Fibroblast of lung (primary cell): ENCODE data around the gene CXCL13.

Experiments
- EZH2 ChIP-seq: IDR thresholded peaks from 2 replicates; pipeline ENCODE4 v1.5.1; 2012; ENCODE audit warnings: low read length, control low read depth, mild to moderate bottlenecking; ENCODE audit errors: missing control alignments
- TF ChIP-seq, protein P1 (sequence below), 2 donors: IDR thresholded peaks in 1 of 2; conservative IDR thresholded peaks in 1 of 2; 1 replicate in 1 of 2; 2 replicates in 1 of 2; pipeline ENCODE4 v1.5.1; 2011 to 2012; ENCODE audit warnings: low read length in 2 of 2, control low read depth in 1 of 2, inconsistent platforms in 1 of 2, low read depth in 1 of 2, mild to moderate bottlenecking in 1 of 2

DNA sequence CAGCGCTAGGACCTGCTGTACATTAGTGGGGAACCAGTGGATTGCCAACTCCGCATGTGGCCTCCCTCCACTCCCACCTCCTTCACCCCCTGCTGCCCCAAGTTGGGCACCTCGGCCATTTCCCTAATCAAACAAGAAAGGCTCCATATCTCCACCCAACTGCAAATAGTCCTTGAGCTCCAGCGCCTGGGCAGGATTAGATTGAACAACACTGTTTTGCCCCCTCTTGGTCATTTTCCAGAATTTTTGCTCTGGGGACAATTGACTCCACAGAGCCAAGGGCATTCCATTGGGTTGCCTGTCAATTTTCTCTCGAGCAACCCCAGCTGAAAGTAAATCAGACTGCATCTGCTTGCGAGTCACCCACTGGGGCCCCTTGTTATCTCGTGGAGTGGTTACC lies 29.6 kb downstream of the CXCL13 start:
- TF ChIP-seq, protein P1, sequence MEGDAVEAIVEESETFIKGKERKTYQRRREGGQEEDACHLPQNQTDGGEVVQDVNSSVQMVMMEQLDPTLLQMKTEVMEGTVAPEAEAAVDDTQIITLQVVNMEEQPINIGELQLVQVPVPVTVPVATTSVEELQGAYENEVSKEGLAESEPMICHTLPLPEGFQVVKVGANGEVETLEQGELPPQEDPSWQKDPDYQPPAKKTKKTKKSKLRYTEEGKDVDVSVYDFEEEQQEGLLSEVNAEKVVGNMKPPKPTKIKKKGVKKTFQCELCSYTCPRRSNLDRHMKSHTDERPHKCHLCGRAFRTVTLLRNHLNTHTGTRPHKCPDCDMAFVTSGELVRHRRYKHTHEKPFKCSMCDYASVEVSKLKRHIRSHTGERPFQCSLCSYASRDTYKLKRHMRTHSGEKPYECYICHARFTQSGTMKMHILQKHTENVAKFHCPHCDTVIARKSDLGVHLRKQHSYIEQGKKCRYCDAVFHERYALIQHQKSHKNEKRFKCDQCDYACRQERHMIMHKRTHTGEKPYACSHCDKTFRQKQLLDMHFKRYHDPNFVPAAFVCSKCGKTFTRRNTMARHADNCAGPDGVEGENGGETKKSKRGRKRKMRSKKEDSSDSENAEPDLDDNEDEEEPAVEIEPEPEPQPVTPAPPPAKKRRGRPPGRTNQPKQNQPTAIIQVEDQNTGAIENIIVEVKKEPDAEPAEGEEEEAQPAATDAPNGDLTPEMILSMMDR (conservative IDR thresholded peaks at IDR 0.05 in 1 of 2, IDR thresholded peaks at IDR 0.05 in 1 of 2; ENCODE audit: low read depth in 1 of 2, low read length in 2 of 2): no peak
- TF ChIP-seq EZH2: no peak
